ENCODE measurements around the gene PCED1A.

Gene PCED1A, protein sequence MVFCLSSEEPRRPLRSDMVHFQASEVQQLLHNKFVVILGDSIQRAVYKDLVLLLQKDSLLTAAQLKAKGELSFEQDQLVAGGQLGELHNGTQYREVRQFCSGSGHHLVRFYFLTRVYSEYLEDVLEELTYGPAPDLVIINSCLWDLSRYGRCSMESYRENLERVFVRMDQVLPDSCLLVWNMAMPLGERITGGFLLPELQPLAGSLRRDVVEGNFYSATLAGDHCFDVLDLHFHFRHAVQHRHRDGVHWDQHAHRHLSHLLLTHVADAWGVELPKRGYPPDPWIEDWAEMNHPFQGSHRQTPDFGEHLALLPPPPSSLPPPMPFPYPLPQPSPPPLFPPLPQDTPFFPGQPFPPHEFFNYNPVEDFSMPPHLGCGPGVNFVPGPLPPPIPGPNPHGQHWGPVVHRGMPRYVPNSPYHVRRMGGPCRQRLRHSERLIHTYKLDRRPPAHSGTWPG

DNA sequence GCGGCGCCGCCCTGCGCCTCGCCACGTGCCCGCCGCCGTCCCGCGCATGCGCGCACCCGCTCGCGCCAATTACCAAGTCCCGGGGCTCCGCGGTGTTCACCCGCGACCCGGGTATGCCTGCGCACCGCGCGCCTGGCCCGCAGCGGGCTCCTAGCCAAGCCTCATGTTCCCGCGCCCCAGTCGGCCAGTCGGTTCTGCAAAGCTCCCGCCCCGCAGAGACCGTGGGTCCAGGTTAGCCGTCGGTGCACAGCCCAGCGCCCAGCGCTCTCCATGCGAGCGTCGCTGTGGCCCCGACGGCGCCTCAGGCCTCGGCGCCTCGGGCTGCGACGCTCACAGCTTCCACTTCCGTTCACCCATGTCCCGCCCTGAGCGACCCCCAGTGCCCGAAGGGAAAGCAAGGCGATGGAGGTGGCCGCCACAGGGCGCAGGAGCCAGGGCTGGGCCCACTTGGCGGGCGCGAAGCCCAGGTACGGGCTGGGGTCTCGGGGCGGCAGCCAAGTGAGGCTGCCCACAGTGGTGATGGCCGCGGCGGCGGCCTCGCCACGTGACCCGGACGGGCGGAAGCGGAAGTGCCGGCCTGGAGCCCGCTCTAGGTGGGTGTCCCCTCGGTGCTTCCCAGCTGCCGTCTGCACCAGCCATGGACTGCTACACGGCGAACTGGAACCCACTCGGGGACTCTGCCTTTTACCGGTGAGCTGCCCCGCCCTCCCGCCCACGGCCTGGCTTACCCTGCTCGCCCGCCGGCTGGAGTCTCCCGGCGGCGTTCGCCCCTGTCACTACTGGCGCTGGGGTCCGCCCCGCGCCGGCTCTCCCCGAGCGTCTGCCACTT lies at the start of gene PCED1A, which contains the start of gene VPS16:
TSS of gene PCED1A (minus strand) at position 518 of the 829 bp plus-strand sequence. CDS start 743 bp downstream, outside the sequence.
TSS of gene VPS16 (plus strand) at position 608 of the 829 bp plus-strand sequence. CDS start at position 638, 30 bp downstream.
- DNase-seq, result peak; percentile 87

DNA sequence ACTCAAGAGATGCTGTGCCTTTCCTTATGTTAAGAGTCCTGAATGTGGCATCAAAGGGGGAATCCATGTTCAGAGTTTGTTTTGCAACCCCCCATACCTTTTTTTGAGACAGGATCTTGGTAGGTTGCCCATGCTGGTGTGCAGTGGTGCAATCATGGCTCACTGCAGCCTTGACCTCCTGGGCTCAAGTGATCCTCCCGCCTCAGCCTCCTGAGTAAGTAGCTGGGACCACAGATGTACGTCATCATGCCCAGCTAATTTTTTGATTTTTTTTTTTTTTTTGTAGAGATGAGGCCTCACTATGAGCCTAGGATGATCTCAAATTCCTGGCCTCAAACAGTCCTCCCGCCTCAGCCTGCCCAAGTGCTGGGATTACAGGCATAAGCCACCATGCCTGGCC lies 49.3 kb upstream of the PCED1A start:
- DNase-seq, result no peak

DNA sequence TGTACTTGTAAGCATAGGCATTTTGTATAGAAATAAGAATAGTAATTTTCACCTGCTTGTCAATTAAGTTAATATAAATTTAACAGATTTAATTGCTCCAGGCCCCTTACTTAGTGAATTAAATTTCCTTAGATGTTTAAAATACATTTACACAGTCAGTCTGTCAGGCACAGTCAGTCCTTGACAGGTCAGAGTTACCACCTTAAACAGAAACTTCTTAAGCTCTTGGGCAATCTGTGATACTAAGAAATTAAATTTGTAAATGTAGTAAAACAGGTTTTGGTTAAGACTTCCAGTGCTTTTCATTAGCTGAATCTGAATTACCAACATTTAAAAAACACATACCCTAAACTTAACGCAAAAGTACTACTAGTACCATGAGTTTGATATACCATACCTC lies 48.8 kb upstream of the PCED1A start:
- DNase-seq, result no peak

DNA sequence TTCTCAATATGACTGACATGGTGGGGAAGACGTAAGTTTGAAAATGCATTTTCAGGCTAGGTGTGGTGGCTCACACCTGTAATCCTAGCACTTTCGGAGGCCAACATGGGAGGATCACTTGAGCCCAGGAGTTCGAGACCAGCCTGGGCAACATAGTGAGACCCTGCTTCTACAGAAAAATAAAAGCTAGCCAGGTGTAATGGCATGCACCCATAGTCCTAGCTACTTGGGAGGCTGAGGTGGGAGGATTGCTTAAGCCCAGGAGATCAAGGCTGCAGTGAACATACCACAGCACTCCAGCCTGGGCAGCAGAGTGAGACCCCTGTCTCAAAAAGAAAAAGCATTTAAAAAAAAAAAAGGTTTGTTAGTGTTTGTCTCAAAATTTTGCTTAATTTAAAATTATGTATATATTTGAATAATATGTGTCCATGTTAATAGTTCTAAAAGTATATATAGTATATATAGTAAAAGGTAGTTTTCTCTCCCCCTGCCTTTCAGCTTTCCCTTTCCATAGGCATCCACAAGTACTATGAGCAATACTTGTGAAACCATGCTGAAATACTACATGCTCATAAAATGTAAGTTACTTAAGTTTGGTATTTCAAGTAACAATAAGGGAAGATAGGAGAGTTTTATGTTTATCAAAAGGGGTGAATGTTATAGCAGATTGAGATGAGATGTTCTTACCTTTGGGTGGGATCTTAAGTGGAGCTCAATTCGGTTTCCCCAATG lies 47.9 kb upstream of the PCED1A start:
- DNase-seq, result no peak

DNA sequence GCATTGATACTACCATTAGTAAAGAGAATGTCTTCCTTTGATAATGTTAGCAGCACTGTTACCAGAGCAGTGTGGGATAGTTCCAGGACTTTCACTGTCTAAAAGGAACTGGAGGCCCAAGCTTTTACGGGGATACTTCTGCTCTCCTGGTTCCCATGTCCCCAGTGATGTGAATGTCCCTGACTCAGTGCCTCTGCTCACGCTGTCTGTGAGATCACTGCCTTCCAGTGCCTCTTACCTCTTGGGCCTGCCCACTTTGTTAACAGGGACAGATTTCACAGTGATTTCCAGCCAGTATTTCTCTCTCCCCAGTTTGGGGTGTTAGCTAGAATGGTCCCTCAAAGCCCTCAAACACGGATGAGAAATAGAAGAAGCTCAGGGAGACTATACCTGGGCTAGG lies 47.3 kb upstream of the PCED1A start:
- DNase-seq, result no peak

DNA sequence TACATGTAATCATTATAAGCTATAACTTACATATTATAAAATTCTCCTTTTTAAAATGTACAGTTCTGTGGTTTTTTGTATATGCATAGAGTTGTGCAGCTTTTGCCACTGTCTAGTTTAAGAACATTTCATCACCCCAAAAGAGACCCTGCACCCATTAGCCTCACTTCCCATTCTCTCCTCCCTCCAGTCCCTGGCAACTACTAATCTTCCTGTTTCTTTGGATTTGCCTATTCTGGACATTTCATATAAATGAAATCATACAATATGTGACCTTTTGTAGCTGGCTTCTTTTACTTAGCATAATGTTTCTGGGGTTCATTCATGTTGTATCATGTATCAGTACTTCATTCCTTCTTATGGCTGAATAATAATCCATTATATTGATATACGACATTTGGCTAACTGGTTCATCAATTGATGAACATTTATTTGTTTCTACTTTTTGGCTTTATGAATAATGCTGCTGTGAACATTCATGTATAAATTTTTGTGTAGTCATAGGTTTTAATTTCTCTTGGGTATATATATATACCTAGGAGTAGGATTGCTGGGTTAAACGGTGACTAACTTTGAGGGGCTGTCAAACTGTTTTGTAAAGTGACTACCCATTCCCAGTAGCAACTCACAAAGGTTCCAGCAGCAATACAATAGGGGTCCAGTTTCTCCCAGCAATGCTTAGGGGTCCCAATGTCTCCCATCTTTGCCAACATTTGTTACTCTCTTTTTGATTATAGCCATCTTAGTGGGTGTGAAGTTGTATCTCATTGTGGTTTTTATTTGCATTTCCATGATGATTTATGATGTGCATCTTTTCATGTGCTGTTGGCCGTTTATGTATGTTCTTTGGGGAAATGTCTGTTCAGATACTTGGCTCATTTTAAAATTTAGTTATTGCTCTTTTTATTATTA lies 43.5 kb upstream of the PCED1A start:
- no peak for DNase-seq

DNA sequence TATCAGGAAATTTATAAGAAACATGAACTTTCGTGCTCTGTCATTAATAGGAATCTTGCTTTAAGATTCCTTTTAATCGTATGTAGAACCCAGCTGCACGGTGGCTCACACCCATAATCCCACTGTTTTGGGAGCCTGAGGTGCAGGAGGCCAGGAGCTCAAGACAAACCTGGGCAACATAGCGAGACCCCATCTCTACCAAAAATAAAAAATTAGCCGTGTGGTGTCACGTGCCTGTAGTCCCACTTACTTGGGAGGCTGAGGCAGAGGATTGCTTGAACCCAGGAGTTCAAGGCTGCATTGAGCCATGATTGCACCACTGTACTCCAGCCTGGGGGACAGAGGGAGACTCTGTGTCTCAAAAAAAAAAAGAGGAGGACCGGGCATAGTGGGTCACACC lies 40.2 kb upstream of the PCED1A start:
- DNase-seq, result no peak

DNA sequence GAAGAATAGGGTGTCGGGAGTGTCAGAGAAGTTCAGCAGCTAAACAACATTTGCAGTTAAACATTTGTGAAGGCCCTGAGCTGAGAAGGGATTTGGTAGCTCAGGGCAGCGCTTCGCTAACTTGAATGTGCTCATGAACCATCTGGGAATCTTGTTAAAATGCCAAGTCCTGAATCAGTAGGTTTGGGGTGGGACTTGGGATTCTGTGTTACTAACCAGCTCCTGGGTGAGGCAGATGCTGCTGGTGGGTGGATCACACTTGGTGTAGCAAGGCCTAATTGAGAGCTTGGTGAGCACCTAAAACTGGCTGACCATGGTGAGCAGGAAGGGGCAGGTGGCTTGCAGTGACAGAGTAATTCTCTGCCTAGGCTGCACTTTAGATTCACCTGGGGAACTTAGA lies 38.7 kb upstream of the PCED1A start:
- DNase-seq, result no peak

DNA sequence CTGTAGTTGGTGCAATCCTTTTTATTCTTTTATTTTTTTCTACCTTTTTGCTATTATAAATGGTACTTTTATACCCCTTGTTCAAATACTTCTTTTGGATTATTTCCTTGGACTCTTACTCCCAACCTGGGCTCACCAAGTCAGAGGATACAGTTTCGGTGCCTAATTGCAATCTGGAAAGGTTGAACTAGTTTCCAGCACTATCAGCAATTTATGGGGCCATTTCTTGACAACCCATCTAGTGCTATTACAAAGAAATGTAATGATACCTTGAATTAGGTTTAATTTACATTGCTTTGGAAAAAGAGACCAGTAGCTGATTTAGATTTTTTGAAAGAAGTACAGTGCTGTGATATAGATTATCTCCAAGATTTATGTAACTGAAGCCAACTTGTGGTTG lies 38.1 kb upstream of the PCED1A start:
- DNase-seq, result no peak

DNA sequence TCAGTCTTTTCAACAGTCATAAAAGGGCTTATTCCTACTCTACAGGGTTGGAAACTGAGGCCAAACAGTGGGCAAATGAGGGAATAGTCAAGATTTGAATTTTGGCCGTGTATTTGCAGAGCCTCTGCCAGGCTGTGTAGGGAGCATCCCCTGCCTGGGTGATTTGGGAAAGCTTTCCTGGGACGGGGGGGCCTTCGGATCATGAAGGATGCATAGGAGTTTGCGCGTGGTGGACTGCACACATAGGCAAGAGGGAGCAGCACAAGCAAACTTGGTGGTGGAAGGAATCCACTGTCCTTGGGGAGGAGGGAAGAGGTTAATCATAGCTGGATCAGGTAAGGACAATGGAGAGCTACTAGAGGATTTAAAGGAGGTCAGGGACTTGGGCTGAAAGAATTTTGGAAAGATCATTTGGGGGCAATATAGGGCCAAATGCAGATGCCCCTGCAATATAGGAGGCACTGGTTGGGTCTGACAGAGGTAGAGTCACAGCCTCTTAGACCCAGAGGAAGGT lies 35.3 kb upstream of the PCED1A start:
- no peak for DNase-seq

DNA sequence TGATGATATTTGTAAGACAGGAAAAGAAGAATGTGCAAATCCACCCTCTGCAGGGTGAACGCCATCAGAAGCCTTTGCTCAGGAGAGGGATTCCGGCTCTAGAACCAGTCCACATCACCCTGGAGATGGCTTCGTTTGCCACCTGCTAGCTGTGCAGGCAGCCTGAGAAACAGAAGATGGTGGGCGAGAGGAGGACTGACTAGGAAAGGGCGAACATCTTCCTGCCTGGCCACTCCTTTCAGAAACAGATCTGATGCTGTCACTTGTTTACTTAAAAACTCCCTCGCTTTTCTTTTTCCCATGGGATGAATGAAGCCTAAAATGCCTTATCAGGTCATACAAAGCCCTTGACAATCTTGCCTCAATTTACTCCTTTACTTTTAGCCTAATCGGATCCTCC lies 34.0 kb upstream of the PCED1A start:
- DNase-seq, result no peak

DNA sequence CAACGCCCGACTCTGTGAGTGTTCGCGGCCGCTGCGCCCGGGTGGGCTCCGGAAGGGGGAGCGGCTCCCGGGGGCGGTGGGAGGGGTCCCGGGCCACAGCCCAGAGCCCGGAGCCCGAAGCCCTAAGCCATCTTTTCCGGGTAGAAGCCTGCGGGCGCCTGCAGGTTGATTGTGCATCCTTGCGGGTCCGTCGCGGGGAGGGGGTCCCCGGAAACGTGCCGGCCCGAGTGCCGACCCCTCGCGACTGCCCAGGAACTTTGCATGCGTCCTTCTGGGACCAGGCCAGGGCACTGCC lies 33.2 kb upstream of the PCED1A start:
- peak; percentile 60 for DNase-seq

DNA sequence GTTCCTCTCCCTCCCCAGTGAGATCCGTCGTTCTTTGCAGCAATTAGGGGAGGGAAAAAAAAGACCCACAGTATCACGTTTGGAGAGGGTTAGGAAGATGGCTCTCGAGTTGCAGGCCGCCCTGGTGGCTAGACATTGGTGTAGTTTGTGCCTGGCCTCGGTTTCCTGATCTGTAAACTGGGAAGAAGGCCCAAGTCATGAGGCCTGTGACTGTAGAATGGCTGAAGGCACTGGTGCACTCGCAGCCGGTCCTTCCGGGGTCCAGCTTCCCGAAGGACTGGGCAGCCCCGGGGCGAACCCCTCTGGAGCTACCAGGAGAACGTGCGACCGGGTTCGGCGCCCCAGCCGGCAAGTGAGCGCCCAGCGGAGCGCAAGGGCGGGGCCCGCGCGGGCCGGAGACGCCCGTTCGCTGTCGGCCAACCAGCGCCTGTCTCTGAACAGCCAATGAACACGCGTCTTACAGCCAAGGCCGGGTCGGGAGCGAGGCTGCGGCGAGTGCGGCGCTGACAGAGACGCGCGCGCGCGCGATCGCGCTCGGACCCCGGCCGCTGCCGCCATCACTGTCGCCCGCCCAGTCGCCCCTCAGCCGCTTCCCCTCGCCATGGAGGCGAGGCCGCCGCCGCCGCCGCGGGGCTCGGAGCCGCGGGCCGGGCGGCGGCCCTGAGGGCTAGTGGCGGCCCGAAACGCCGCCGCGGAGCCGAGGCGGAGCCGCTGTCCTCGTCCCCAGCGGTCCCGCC lies 32.7 kb upstream of the PCED1A start, which contains the start of gene PTPRA:
TSS of gene PTPRA (plus strand) at position 472 of the 737 bp plus-strand sequence. CDS start 90,797 bp downstream, outside the sequence.
- DNase-seq, result peak; percentile 88

DNA sequence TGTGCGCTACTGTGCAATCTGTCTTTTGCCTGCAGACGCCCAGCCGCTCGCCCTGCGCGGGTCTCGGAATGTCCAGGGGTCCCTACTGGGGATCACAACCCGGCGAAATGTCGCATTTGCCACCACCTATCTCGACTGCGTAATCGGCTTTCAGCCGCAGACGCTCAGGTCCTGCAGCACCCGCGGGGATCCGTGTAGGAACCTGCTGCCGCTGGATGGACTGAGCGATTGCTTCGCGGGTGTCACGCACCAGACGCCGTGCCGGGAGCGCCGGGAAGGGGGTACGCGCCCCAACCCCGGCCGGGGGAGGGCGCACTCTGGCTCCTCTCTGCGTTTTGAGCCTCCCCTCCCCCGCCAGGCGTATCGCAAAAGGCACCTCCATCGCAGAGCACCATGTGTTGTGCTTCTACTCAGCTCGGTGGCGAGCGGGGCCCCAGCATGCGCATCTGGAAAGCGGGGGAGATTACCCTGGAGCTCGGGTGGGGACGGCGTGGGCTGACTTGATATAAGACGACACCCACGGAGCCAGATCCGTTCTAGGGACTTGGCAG lies 32.1 kb upstream of the PCED1A start:
- DNase-seq, result peak; percentile 70

DNA sequence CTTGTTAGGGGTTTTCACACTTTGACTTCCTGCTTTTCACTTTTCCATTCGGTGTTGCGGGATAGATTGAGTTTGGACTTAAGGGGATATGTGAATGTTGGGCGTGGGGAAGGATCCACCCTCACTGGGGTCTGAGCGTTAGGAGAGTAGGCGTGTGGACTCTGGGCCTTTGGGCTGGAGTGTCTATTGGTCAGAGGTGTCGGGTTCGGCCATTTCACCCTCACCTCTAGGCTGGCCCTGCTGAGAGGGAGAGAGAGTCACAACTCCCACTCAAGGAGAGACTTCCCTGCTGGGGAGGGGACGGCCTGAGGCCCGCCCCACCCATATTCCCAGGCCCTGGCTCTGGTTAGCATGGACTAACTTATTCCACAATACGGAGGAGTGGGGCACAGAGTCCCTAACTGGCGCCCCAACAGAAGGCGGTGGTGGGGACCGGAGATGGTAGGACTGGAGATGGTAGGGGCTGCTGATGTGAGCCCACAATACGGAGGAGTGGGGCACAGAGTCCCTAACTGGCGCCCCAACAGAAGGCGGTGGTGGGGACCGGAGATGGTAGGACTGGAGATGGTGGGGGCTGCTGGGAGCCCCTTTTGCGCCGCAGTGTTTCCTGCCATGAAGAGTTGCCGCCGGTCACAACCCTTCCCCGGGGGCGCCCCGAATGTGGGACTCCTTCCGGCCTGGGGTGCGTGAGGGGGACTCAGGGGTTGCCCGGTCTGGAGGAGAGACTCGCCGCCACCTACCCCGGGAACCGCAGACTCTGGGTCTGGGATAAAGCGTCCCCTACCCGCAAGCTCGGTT lies 31.4 kb upstream of the PCED1A start:
- no peak for DNase-seq

DNA sequence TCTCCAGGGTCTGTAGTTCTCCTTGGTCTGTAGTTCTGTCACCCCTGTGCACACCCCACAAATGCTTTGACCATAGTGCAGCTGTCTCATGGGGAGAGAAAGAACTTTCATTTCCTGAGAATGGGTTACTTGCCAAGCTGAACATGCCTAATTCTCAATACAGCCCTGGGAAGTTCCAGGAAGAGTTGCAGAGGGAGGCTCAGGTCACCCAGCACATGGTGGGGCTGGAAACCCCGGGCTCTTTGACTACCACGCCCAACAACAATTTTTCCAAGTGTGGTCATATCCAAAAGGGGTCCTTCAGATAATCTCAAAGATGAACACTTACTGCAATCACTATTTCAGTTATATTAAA lies 30.6 kb upstream of the PCED1A start:
- no peak for DNase-seq

DNA sequence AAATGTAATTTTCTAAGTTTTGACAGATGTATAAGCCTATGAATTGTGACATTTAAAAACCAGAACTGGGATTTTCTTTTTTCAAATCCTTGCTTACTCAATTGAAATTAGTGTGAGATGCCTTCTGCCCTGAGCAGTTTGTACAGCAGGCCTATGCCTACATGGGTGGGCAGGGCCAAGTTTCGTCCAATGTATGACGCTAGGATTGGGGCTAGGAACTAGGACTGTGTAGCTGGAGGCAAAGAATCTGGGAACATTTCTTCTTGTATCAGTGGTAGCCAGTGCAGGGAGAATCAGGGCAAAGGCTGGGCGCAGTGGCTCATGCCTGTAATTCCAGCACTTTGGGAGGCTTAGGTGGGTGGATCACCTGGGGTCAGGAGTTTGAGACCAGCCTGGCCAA lies 28.9 kb upstream of the PCED1A start:
- no peak for DNase-seq

DNA sequence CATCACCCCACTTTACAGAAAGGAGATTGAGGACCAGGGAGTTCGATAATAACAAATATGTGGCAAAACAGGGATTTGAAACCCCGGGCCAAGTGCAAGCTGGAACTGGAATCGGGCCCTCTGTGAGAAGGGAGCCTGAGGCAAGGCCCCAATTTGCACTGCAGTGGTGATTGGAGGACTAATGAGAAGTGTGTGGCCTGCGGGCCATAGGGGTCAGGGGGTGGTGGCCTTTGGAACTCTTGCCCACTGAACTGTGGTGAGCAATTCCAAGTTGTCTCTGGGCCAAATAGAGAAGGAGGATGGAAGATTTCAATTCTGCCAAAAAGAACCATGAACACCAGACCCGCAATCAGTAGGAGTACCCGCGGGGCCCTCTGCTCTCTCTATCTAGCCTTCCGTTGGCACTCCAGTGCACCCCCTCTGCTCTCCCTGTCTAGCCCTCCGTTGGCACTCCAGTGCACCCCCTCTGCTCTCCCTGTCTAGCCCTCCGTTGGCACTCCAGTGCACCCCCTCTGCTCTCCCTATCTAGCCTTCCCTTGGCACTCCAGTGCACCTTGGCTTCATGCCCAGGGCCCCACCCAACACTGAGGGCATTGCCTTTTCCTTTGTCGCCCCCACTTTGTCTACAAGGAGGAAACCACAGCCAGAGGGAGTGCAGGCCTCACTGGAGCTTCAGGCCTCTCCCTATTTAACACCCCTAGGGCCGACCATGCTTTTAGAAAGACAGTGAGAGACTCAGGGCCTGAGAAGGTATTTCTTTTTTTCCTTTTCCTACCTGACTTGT lies 26.8 kb upstream of the PCED1A start:
- no peak for DNase-seq

DNA sequence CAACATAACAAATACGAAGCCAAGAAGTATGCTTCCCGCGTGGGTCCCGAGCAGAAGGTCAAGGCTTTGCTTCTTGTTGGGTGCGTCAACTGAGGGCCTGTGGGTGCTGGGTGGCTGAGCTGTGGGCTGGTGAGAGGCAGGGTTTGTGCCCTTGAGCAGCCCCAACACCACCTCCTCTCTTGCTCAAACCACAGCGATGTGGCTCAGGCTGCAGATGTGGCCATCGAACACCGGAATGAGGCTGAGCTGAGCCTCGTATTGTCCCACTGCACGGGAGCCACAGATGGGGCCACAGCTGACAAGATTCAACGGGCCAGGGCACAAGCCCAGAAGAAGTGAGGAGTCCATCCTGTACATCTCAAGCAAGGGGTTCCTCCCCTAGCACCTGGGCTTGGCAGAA lies 25.8 kb upstream of the PCED1A start:
- no peak for DNase-seq
